HepG2 (cell line): ENCODE data around the gene ZIM2. TPM values are rescaled to one million over a fixed set of nuclear protein-coding genes. Genes with fewer than 3 reads are reported as not detected.

Experiments used
- ATF1 ChIP-seq: IDR thresholded peaks from 2 replicates; pipeline ENCODE4 v1.6.1; 2016; ENCODE audit warnings: mild to moderate bottlenecking, control low read depth
- FOSL2 ChIP-seq: sonication (generic); formaldehyde crosslinking; IDR thresholded peaks from 2 replicates; pipeline ENCODE4 v1.4.0; 2020; ENCODE audit warnings: missing genetic modification reagents
- GMEB1 ChIP-seq: sonication (generic); formaldehyde crosslinking; IDR thresholded peaks from 2 replicates; pipeline ENCODE4 v1.5.1; 2020; ENCODE audit warnings: missing genetic modification reagents, mild to moderate bottlenecking, borderline replicate concordance
- KLF16 ChIP-seq, 2 experiments: sonication (generic) in 1 of 2; formaldehyde crosslinking in 1 of 2; IDR thresholded peaks; 2 replicates each; pipeline versions ENCODE4 v1.6.1 to v1.8.0; 2016 to 2023; ENCODE audit warnings: missing genetic modification reagents in 2 of 2, missing compliant biosample characterization in 1 of 2
- MEIS2 ChIP-seq: sonication (generic); formaldehyde crosslinking; IDR thresholded peaks from 2 replicates; pipeline ENCODE4 v1.9.0; 2021; ENCODE audit warnings: mild to moderate bottlenecking, missing genetic modification reagents
- NFYC ChIP-seq: IDR thresholded peaks from 2 replicates; pipeline ENCODE4 v1.6.1; 2016; ENCODE audit warnings: missing genetic modification reagents, missing compliant biosample characterization
- NR0B2 ChIP-seq: sonication (generic); formaldehyde crosslinking; IDR thresholded peaks from 2 replicates; pipeline ENCODE4 v1.4.0; 2020; ENCODE audit warnings: mild to moderate bottlenecking, missing genetic modification reagents
- RELA ChIP-seq: sonication (generic); formaldehyde crosslinking; IDR thresholded peaks from 2 replicates; pipeline ENCODE4 v1.4.0; 2020; ENCODE audit warnings: missing genetic modification reagents
- TBX3 ChIP-seq: fragments of 450-650 bp; IDR thresholded peaks from 2 replicates; pipeline ENCODE4 v1.6.1; 2017; ENCODE audit warnings: antibody characterized with exemption, mild to moderate bottlenecking, inconsistent platforms, borderline replicate concordance
- TFDP2 ChIP-seq: sonication (generic); formaldehyde crosslinking; IDR thresholded peaks from 2 replicates; pipeline ENCODE4 v1.4.0; 2020; ENCODE audit warnings: missing genetic modification reagents
- ZBTB49 ChIP-seq: sonication (generic); formaldehyde crosslinking; IDR thresholded peaks from 2 replicates; pipeline ENCODE4 v1.4.0; 2020; ENCODE audit warnings: missing genetic modification reagents, borderline replicate concordance
- ZFP91 ChIP-seq: sonication (generic); formaldehyde crosslinking; IDR thresholded peaks from 2 replicates; pipeline ENCODE4 v1.9.0; 2022; ENCODE audit warnings: missing genetic modification reagents, mild to moderate bottlenecking, borderline replicate concordance
- ZMAT5 ChIP-seq: sonication (generic); formaldehyde crosslinking; IDR thresholded peaks from 2 replicates; pipeline ENCODE4 v1.5.0; 2020; ENCODE audit warnings: mild to moderate bottlenecking, low read depth, missing genetic modification reagents, borderline replicate concordance
- ZNF138 ChIP-seq: sonication (generic); formaldehyde crosslinking; IDR thresholded peaks from 2 replicates; pipeline ENCODE4 v1.5.0; 2020; ENCODE audit warnings: mild to moderate bottlenecking, low read depth, missing genetic modification reagents
- ZNF362 ChIP-seq: sonication (generic); formaldehyde crosslinking; IDR thresholded peaks from 2 replicates; pipeline ENCODE4 v1.4.0; 2020; ENCODE audit warnings: missing genetic modification reagents, mild to moderate bottlenecking, borderline replicate concordance
- ZNF552 ChIP-seq: sonication (generic); formaldehyde crosslinking; IDR thresholded peaks from 2 replicates; pipeline ENCODE4 v1.9.0; 2022; ENCODE audit warnings: missing genetic modification reagents, mild to moderate bottlenecking, borderline replicate concordance
- ZNF572 ChIP-seq: sonication (generic); formaldehyde crosslinking; IDR thresholded peaks from 2 replicates; pipeline ENCODE4 v1.5.1; 2020; ENCODE audit warnings: mild to moderate bottlenecking, missing genetic modification reagents
- ZNF883 ChIP-seq: sonication (generic); formaldehyde crosslinking; IDR thresholded peaks from 2 replicates; pipeline ENCODE4 v1.5.1; 2020; ENCODE audit warnings: mild to moderate bottlenecking, missing genetic modification reagents; ENCODE audit errors: not compliant biosample characterization
- polyA plus RNA-seq, 8 experiments: library from polyadenylated mRNA; depleted of rRNA in 3 of 8; stranded (reverse) in 7 of 8; unstranded in 1 of 8; fragments of >200 nt; fragmentation: Illumina TruSeq in 4 of 8; extraction: Trizol in 4 of 8; gene quantifications; 2 replicates each; pipeline versions ENCODE4 v1.2.1 to v1.2.3, GENCODE V29; 2011 to 2016; ENCODE audit warnings: low read depth in 4 of 8, missing spikeins in 1 of 8, mixed read lengths in 1 of 8; ENCODE audit not compliant: insufficient read depth in 1 of 8
- total RNA-seq, 5 experiments: library from RNA; depleted of rRNA; stranded (reverse); fragments of >200 nt; fragmentation: Illumina TruSeq; extraction: Trizol; gene quantifications; 2 replicates each; pipeline ENCODE4 v1.2.3, GENCODE V29; 2016; ENCODE audit warnings: low read depth in 1 of 5

Gene ZIM2
- total and polyA plus RNA-seq, 2 of the 13 experiments (the other 11 are each of a cell fraction or from before 2014, with no cell fraction given) = 7.2 to 10.3 TPM

GRCh38 chr19:56839652-56840450 lies 675 bp downstream of the ZIM2 start (continued):
- TF ChIP-seq ZNF362 (peak; percentile 23; the same call in 1 of the 2 replicates), NR0B2 (0 out of 2 replicates have a peak, but pooled peaks have one; percentile 0), FOSL2 (CRISPR knock-in tag) (no peak), TBX3 (no peak), ZMAT5 (CRISPR knock-in tag) (no peak), TFDP2 (CRISPR knock-in tag) (peak; percentile 26), ZBTB49 (CRISPR knock-in tag) (no peak), ATF1 (CRISPR knock-in tag) (0 out of 2 replicates have a peak, but pooled peaks have one; percentile 27), NFYC (CRISPR knock-in tag) (0 out of 2 replicates have a peak, but pooled peaks have one; percentile 43), MEIS2 (CRISPR knock-in tag) (0 out of 2 replicates have a peak, but pooled peaks have one; percentile 22), ZNF552 (CRISPR knock-in tag) (no peak), ZNF572 (CRISPR knock-in tag) (0 out of 2 replicates have a peak, but pooled peaks have one; percentile 32), ZFP91 (CRISPR knock-in tag) (0 out of 2 replicates have a peak, but pooled peaks have one; percentile 13), RELA (CRISPR knock-in tag) (no peak), ZNF138 (CRISPR knock-in tag) (0 out of 2 replicates have a peak, but pooled peaks have one; percentile 14), ZNF883 (CRISPR knock-in tag) (peak; percentile 21), KLF16 (CRISPR knock-in tag; IDR thresholded peaks at IDR 0.05) (0 out of 4 replicates have a peak, but pooled peaks of 1 of the 2 experiments have one; percentile 20), GMEB1 (peak; percentile 19; the same call in 1 of the 2 replicates)
